ENCODE data around the gene COQ3.

GRCh38 chr6:99393366-99393697 lies 663 bp downstream of the COQ3 start:
- no peak for TF ChIP-seq CTCF (conservative IDR thresholded peaks at IDR 0.05; ENCODE audit: low read depth, low read length)
- no peak for TF ChIP-seq USF2 (IDR thresholded peaks at IDR 0.05; ENCODE audit: low read depth, low read length)
- no peak for TF ChIP-seq SMC3 (IDR thresholded peaks at IDR 0.05; ENCODE audit: low read depth, low read length)
- no peak for TF ChIP-seq MAFK (IDR thresholded peaks at IDR 0.05; ENCODE audit: low read depth, low read length)
